IMR-90 (cell line): ENCODE data around the gene MMP23B. TPM values are rescaled to one million over a fixed set of nuclear protein-coding genes. Genes with fewer than 3 reads are reported as not detected.

Experiments
- ATAC-seq: fragments of 200-7000 bp; cut with Tn5 transposase; 2 replicates; pipeline ENCODE4 v1.9.1; 2020; ENCODE audit warnings: low read depth, mild to moderate bottlenecking, moderate library complexity
- BruUV-seq: library from RNA; stranded (reverse); fragments of 400-500 nt; replicated peaks from 2 replicates; lab custom pipeline; 2021; lab: Mats Ljungman, UMichigan
- CTCF ChIA-PET: fragments of 300-600 bp; formaldehyde crosslinking; extraction: SDS; loops from one replicate; lab custom pipeline; 2021; ENCODE audit warnings: antibody characterized with exemption; lab: Yijun Ruan, JAX
- POLR2A ChIA-PET: fragments of 300-600 bp; sonication (Branson Sonifier 250); formaldehyde crosslinking; loops from one replicate; lab custom pipeline; 2022; ENCODE audit warnings: antibody characterized with exemption; ENCODE audit not compliant: unreplicated experiment; lab: Charles Lee
- DNase-seq: peaks from one replicate; pipeline ENCODE4 v3.0.0; 2013
- H2AFZ ChIP-seq: replicated peaks from 2 replicates; pipeline ENCODE3; 2013; ENCODE audit warnings: low read length, mild to moderate bottlenecking; ENCODE audit not compliant: poor library complexity
- H2AK5ac ChIP-seq: 2 replicates; pipeline ENCODE4 v1.6.1; 2013; ENCODE audit warnings: low read depth, low read length, inconsistent platforms
- H2AK9ac ChIP-seq: replicated peaks from 2 replicates; pipeline ENCODE3; 2013; ENCODE audit warnings: mild to moderate bottlenecking, low read depth, low read length, moderate library complexity; ENCODE audit not compliant: poor library complexity
- H2BK120ac ChIP-seq: 2 replicates; pipeline ENCODE4 v1.6.1; 2013; ENCODE audit warnings: low read depth, low read length, inconsistent platforms
- H2BK15ac ChIP-seq: 3 replicates; pipeline ENCODE4 v1.6.1; 2013; ENCODE audit warnings: low read depth, low read length, inconsistent platforms
- H2BK20ac ChIP-seq: 2 replicates; pipeline ENCODE4 v1.6.1; 2013; ENCODE audit warnings: low read depth, mild to moderate bottlenecking, inconsistent platforms, low read length, moderate library complexity
- H2BK5ac ChIP-seq: 2 replicates; pipeline ENCODE4 v1.6.1; 2013; ENCODE audit warnings: mild to moderate bottlenecking, low read depth, low read length, inconsistent platforms; ENCODE audit not compliant: poor library complexity, severe bottlenecking
- H3K14ac ChIP-seq: replicated peaks from 2 replicates; pipeline ENCODE4 v1.6.1; 2013; ENCODE audit warnings: low read depth, low read length, inconsistent platforms
- H3K18ac ChIP-seq: 2 replicates; pipeline ENCODE4 v1.6.1; 2013; ENCODE audit warnings: low read depth, low read length, control low read depth
- H3K23ac ChIP-seq: 2 replicates; pipeline ENCODE4 v1.6.1; 2013; ENCODE audit warnings: low read depth, low read length, inconsistent platforms
- H3K27ac ChIP-seq: 2 replicates; pipeline ENCODE4 v1.5.1; 2013; ENCODE audit warnings: mild to moderate bottlenecking, control low read depth, low read length; ENCODE audit not compliant: insufficient read depth
- H3K27me3 ChIP-seq: 2 replicates; pipeline ENCODE4 v1.6.1; 2013; ENCODE audit warnings: low read length; ENCODE audit not compliant: control insufficient read depth, insufficient read depth
- H3K36me3 ChIP-seq: 2 replicates; pipeline ENCODE4 v1.6.1; 2013; ENCODE audit warnings: low read length, mixed read lengths; ENCODE audit not compliant: control insufficient read depth, insufficient read depth
- H3K4ac ChIP-seq: 2 replicates; pipeline ENCODE4 v1.6.1; 2013; ENCODE audit warnings: low read depth, low read length, inconsistent platforms
- H3K4me1 ChIP-seq: 2 replicates; pipeline ENCODE4 v1.6.1; 2013; ENCODE audit warnings: low read length, mixed read lengths; ENCODE audit not compliant: control insufficient read depth, insufficient read depth
- H3K4me2 ChIP-seq: 2 replicates; pipeline ENCODE4 v1.6.1; 2013; ENCODE audit warnings: low read depth, mild to moderate bottlenecking, control low read depth, low read length, moderate library complexity
- H3K4me3 ChIP-seq: 2 replicates; pipeline ENCODE4 v1.5.1; 2013; ENCODE audit warnings: low read depth, mild to moderate bottlenecking, control low read depth, low read length, moderate library complexity; ENCODE audit not compliant: insufficient read depth
- H3K56ac ChIP-seq: 2 replicates; pipeline ENCODE4 v1.6.1; 2013; ENCODE audit warnings: low read length, inconsistent platforms; ENCODE audit not compliant: insufficient read depth; ENCODE audit errors: extremely low read depth
- H3K79me1 ChIP-seq, 2 experiments: 2 replicates each; pipeline ENCODE4 v1.6.1; 2013; ENCODE audit warnings: low read length in 2 of 2, inconsistent platforms in 1 of 2, low read depth in 1 of 2
- H3K9ac ChIP-seq: 2 replicates; pipeline ENCODE4 v1.6.1; 2013; ENCODE audit warnings: low read depth, low read length, control low read depth
- H3K9me1 ChIP-seq: 2 replicates; pipeline ENCODE4 v1.6.1; 2013; ENCODE audit warnings: low read length, inconsistent platforms; ENCODE audit not compliant: insufficient read depth
- H3K9me3 ChIP-seq: 2 replicates; pipeline ENCODE4 v1.6.1; 2013; ENCODE audit warnings: low read length; ENCODE audit not compliant: control insufficient read depth, insufficient read depth
- H4K20me1 ChIP-seq: 2 replicates; pipeline ENCODE4 v1.6.1; 2013; ENCODE audit warnings: low read length, inconsistent platforms; ENCODE audit not compliant: insufficient read depth
- H4K5ac ChIP-seq: 2 replicates; pipeline ENCODE4 v1.6.1; 2013; ENCODE audit warnings: mild to moderate bottlenecking, low read depth, low read length, control low read depth
- H4K8ac ChIP-seq, 2 experiments: 2 replicates each; pipeline ENCODE4 v1.6.1; 2013; ENCODE audit warnings: low read depth in 2 of 2, low read length in 2 of 2, control low read depth in 1 of 2, inconsistent platforms in 1 of 2
- H4K91ac ChIP-seq: 2 replicates; pipeline ENCODE4 v1.6.1; 2013; ENCODE audit warnings: low read depth, low read length, inconsistent platforms; ENCODE audit not compliant: insufficient read depth
- MAZ ChIP-seq: IDR thresholded peaks from 2 replicates; pipeline ENCODE4 v1.6.1; 2012; ENCODE audit warnings: low read depth, mild to moderate bottlenecking, low read length, improper control_type of control experiment, moderate library complexity, borderline replicate concordance
- NFE2L2 ChIP-seq: fragments of 150-350 bp; IDR thresholded peaks from 2 replicates; pipeline ENCODE4 v1.6.1; 2016; ENCODE audit warnings: low read depth, mild to moderate bottlenecking, low read length
- WGBS, 2 experiments: methylation state at CpG; one replicate each; pipeline versions ENCODE4 v1.1.5 to v1.1.7; 2013; ENCODE audit warnings: missing lambda C conversion rate in 2 of 2; ENCODE audit not compliant: insufficient read length in 1 of 2; ENCODE audit errors: extremely low coverage in 2 of 2; 5-methylcytosine and 5-hydroxymethylcytosine counted together
- dilution Hi-C: fragments of 300-500 bp; cut with HindIII; formaldehyde crosslinking; loops from one replicate; pipeline ENCODE4 v1.14.3; 2018; ENCODE audit warnings: low sequenced_read_pairs; ENCODE audit not compliant: unreplicated experiment
- in situ Hi-C: fragments of 300-500 bp; cut with MboI; formaldehyde crosslinking; loops from 3 replicates; pipeline ENCODE4 v1.14.3; 2019; ENCODE audit warnings: low sequenced_read_pairs, inconsistent platforms, mixed read lengths
- intact Hi-C: fragments of 100-400 bp; cut with micrococcal nuclease; formaldehyde crosslinking; loops from 2 replicates; pipeline ENCODE4 v1.10.0; 2022
- polyA plus RNA-seq, 3 experiments: library from polyadenylated mRNA; depleted of rRNA; stranded (reverse); fragments of >200 nt; gene quantifications; 2 replicates each; pipeline ENCODE4 v1.2.3, GENCODE V29; 2012; ENCODE audit warnings: low replicate concordance in 1 of 3
- total RNA-seq: library from RNA; depleted of rRNA; stranded (reverse); fragments of >200 nt; gene quantifications from 2 replicates; pipeline ENCODE4 v1.2.3, GENCODE V29; 2012

The MMP23B gene
- total and polyA plus RNA-seq, 2 of the 4 experiments (the other 2 are of a cell fraction), result 1.1 to 5.4 TPM

DNA sequence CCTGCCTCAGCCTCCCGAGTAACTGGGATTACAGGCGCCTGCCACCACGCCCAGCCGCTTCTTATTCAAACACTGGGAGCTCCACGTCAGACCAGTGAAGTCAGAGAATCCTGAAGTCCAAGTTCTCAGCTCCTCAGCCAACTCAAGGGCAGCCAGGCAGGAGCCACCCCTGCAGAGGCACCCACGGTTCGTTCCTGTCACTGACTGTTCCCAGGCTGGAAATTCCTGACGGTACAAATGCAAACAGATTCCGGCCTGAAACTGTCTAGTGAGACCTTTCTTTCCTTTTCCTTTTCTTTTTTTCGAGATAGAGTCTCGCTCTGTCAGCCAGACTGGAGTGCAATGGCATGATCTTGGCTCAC, 48.9 kb downstream of the MMP23B start:
- H3K4ac ChIP-seq, result no peak overlapping the region
- H3K14ac ChIP-seq, result no peak overlapping the region
- H2BK120ac ChIP-seq, result no peak overlapping the region
- H4K20me1 ChIP-seq, result peaks cover 43% of the 10 kb centered on the region
- H3K9me3 ChIP-seq, result no peaks in the 10 kb centered on the region
- no peak for TF ChIP-seq NFE2L2
- TF ChIP-seq MAZ, result no peak
- dilution Hi-C loops, result no loop called here
- no peak overlapping the region for H2BK5ac ChIP-seq
- no peaks in the 10 kb centered on the region for H3K27me3 ChIP-seq
- H3K27ac ChIP-seq, result no peak overlapping the region
- 79% methylated on average over 8 of the region's 11 CpGs; no CpG with 5 or more reads in 1 of the 2 experiments for WGBS, 2 experiments
- no peak overlapping the region for H2AFZ ChIP-seq
- no peak overlapping the region for H4K91ac ChIP-seq
- POLR2A ChIA-PET, result no interaction called here
- ATAC-seq (no peak), DNase-seq (no peak)
- no peak overlapping the region for H2BK15ac ChIP-seq
- intact Hi-C loops, result no loop called here
- peaks cover 12% of the 10 kb centered on the region; the same call in 1 of the 2 replicates for H3K9me1 ChIP-seq
- no peak overlapping the region for H2AK9ac ChIP-seq
- BruUV-seq, result no TSS peak
- no peak overlapping the region for H4K8ac ChIP-seq
- H3K4me2 ChIP-seq, result no peak overlapping the region
- no peak overlapping the region for H2AK5ac ChIP-seq
- H3K18ac ChIP-seq, result no peak overlapping the region
- peaks cover 2% of the 10 kb centered on the region; the same call in 1 of the 2 replicates for H3K4me1 ChIP-seq
- H4K5ac ChIP-seq, result no peak overlapping the region
- H3K79me1 ChIP-seq, result peaks cover 22 to 65% of the 10 kb centered on the region in 2 experiments
- H3K56ac ChIP-seq, result no peak overlapping the region
- CTCF ChIA-PET, result interaction anchor here (0.7 kb wide), 1 partner anchor 391 kb away, joined by 6 read pairs; no protein-coding TSS in a partner anchor
- H3K23ac ChIP-seq, result no peak overlapping the region
- no peak overlapping the region for H3K4me3 ChIP-seq
- H3K9ac ChIP-seq, result no peak overlapping the region
- in situ Hi-C loops, result no loop called here
- no peak overlapping the region for H2BK20ac ChIP-seq
- peaks cover 24% of the 10 kb centered on the region for H3K36me3 ChIP-seq
